NCI-H524 (cell line): ENCODE data around the gene GNPAT.

Source experiments
- DNase-seq, 2 experiments: peaks; one replicate each; lab custom pipeline; 2025; lab: John Stamatoyannopoulos, UW

GNPAT gene

GRCh38 chr1:231317306-231318014 is 76.4 kb downstream of the GNPAT start:
- DNase-seq: no peak

- DNase-seq: no peak
Measured at GRCh38 chr1:231318015-231318355, 77.0 kb downstream of the GNPAT start.

- DNase-seq: no peak
Measured at GRCh38 chr1:231318568-231318967, 77.6 kb downstream of the GNPAT start.

- DNase-seq: no peak
Measured at GRCh38 chr1:231319080-231319479, 78.1 kb downstream of the GNPAT start.

- DNase-seq: no peak
Measured at GRCh38 chr1:231322880-231323530, 82.0 kb downstream of the GNPAT start.

- DNase-seq: no peak
Measured at GRCh38 chr1:231324660-231325059, 83.6 kb downstream of the GNPAT start.

GRCh38 chr1:231326248-231326647 is 85.2 kb downstream of the GNPAT start:
- DNase-seq: no peak
